ENCODE measurements around the gene ARCN1. TPM values are rescaled to one million over a fixed set of nuclear protein-coding genes. Genes with fewer than 3 reads are reported as not detected.
A peak's percentile ranks its signal among the peaks of the same experiment; 100 is the strongest.

Gene ARCN1
- total and polyA plus RNA-seq, 9 of the 15 experiments (the other 6 are each of a cell fraction or from before 2014, with no cell fraction given) = 30.0 to 224 (median 76.4) TPM

DNA sequence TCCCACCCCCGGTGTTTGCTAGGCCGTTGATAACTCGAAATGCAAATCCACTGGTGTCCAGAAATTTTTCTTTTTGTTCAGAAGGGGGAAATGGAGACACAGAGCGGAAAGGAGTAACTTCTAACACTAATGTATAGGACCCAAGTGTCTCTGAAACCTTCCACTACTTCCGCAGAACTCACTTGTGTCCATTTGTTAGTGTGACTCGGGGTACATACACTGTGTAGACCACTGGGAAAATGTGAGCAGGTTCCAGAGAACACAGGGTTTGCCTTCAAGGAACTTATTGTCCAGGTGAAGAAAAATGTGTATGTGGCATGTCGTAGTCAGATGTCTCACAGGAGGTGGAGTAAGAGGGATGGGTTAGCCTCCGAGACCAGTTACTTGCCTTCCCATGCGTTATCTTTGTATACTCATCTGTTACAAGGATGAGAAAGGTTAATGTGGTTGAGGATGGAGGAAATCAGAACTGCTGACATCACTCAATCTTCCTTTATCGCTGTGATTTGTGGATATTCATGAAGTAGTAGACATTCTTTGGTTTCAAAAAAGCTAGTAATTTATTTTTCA is 857 bp downstream of the ARCN1 start (continued):
- TF ChIP-seq MXI1 (IDR thresholded peaks at IDR 0.05; ENCODE audit: low read depth, low read length) = peak; percentile 74; the same call in 1 of the 2 replicates
- peak; percentile 77 for TF ChIP-seq SMARCA4 (IDR thresholded peaks at IDR 0.05)
- TF ChIP-seq CTBP1 (IDR thresholded peaks at IDR 0.05; ENCODE audit: borderline replicate concordance) = peak; percentile 94
- TF ChIP-seq TAF1 (IDR thresholded peaks at IDR 0.05; ENCODE audit: control insufficient read depth, extremely low read depth, insufficient read depth, low read length, severe bottlenecking) = peak; percentile 47
- peak; percentile 91 for TF ChIP-seq MAFF (IDR thresholded peaks at IDR 0.05; ENCODE audit: low read length)
- TF ChIP-seq MTA1 (IDR thresholded peaks at IDR 0.05; ENCODE audit: borderline replicate concordance) = peak; percentile 79
- TF ChIP-seq ZNF41 (CRISPR knock-in tag; conservative IDR thresholded peaks at IDR 0.05) = 0 out of 2 replicates have a peak, but pooled peaks have one; percentile 36
- peak; percentile 95 for TF ChIP-seq CBFA2T3 (IDR thresholded peaks at IDR 0.05)
- no peak for TF ChIP-seq XRCC4 (IDR thresholded peaks at IDR 0.05; ENCODE audit: extremely low read depth, insufficient read depth, insufficient read length)
- TF ChIP-seq CHD1 (IDR thresholded peaks at IDR 0.05; ENCODE audit: low read length) = no peak
- peak in 1 of 2 experiments; percentile 93; a peak in 2 of 4 replicates for TF ChIP-seq ARNT (IDR thresholded peaks at IDR 0.05)
- TF ChIP-seq NCOR1 (IDR thresholded peaks at IDR 0.05) = peak; percentile 84
- peak; percentile 88 for TF ChIP-seq STAT5A (IDR thresholded peaks at IDR 0.05; ENCODE audit: borderline replicate concordance, low read length)
- TF ChIP-seq ZNF133 (CRISPR knock-in tag; IDR thresholded peaks at IDR 0.05) = no peak
- peak in 1 of 2 experiments; percentile 78; a peak in 2 of 4 replicates for TF ChIP-seq TBL1XR1 (IDR thresholded peaks at IDR 0.05; ENCODE audit: low read length in 2 of 2)
- TF ChIP-seq MEIS2 (IDR thresholded peaks at IDR 0.05; ENCODE audit: partially characterized antibody) = peak; percentile 89
- TF ChIP-seq BHLHE40 (IDR thresholded peaks at IDR 0.05; ENCODE audit: low read length) = peak; percentile 45; the same call in 1 of the 2 replicates
- TF ChIP-seq NFRKB (IDR thresholded peaks at IDR 0.05; ENCODE audit: low read depth) = no peak
- TF ChIP-seq ZNF766 (CRISPR knock-in tag; conservative IDR thresholded peaks at IDR 0.05) = peak; percentile 70
- TF ChIP-seq, protein P1, sequence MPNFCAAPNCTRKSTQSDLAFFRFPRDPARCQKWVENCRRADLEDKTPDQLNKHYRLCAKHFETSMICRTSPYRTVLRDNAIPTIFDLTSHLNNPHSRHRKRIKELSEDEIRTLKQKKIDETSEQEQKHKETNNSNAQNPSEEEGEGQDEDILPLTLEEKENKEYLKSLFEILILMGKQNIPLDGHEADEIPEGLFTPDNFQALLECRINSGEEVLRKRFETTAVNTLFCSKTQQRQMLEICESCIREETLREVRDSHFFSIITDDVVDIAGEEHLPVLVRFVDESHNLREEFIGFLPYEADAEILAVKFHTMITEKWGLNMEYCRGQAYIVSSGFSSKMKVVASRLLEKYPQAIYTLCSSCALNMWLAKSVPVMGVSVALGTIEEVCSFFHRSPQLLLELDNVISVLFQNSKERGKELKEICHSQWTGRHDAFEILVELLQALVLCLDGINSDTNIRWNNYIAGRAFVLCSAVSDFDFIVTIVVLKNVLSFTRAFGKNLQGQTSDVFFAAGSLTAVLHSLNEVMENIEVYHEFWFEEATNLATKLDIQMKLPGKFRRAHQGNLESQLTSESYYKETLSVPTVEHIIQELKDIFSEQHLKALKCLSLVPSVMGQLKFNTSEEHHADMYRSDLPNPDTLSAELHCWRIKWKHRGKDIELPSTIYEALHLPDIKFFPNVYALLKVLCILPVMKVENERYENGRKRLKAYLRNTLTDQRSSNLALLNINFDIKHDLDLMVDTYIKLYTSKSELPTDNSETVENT (CRISPR knock-in tag; IDR thresholded peaks at IDR 0.05) = no peak
- TF ChIP-seq NR2C1 (IDR thresholded peaks at IDR 0.05) = peak; percentile 48; the same call in 1 of the 2 replicates
- TF ChIP-seq NR2C1 (tag; IDR thresholded peaks at IDR 0.05) = peak; percentile 76
- peak; percentile 25; the same call in 1 of the 2 replicates for TF ChIP-seq RNF2 (IDR thresholded peaks at IDR 0.05)
- TF ChIP-seq ZNF316 (IDR thresholded peaks at IDR 0.05) = peak; percentile 98
- TF ChIP-seq ZNF12 (CRISPR knock-in tag; IDR thresholded peaks at IDR 0.05) = no peak
- TF ChIP-seq KDM1A (IDR thresholded peaks at IDR 0.05) = peak; percentile 100
- TF ChIP-seq BACH1 (tag; IDR thresholded peaks at IDR 0.05) = 0 out of 2 replicates have a peak, but pooled peaks have one; percentile 9
- peak; percentile 42 for TF ChIP-seq SMAD1 (IDR thresholded peaks at IDR 0.05; ENCODE audit: low read depth, low read length, partially characterized antibody)
- 0 out of 2 replicates have a peak, but pooled peaks have one; percentile 25 for TF ChIP-seq MYC (IDR thresholded peaks at IDR 0.05; ENCODE audit: low read depth, low read length)
- no peak for TF ChIP-seq MYC (CRISPR knock-in tag; IDR thresholded peaks at IDR 0.05; ENCODE audit: borderline replicate concordance, low read depth)
- peak; percentile 100 for TF ChIP-seq HDAC2 (IDR thresholded peaks at IDR 0.05)
- TF ChIP-seq YBX1 (IDR thresholded peaks at IDR 0.05) = no peak
- TF ChIP-seq MEF2D (tag; conservative IDR thresholded peaks at IDR 0.05; ENCODE audit: low read depth) = 0 out of 2 replicates have a peak, but pooled peaks have one; percentile 31

Data from K562 (cell line).